ENCODE measurements around the gene TGIF1. TPM values are rescaled to one million over a fixed set of nuclear protein-coding genes. Genes with fewer than 3 reads are reported as not detected.
A peak's percentile ranks its signal among the peaks of the same experiment; 100 is the strongest.

Gene TGIF1
- total RNA-seq, 4 donors from 2014 or later, result 89.4 to 122 (median 108) TPM

DNA sequence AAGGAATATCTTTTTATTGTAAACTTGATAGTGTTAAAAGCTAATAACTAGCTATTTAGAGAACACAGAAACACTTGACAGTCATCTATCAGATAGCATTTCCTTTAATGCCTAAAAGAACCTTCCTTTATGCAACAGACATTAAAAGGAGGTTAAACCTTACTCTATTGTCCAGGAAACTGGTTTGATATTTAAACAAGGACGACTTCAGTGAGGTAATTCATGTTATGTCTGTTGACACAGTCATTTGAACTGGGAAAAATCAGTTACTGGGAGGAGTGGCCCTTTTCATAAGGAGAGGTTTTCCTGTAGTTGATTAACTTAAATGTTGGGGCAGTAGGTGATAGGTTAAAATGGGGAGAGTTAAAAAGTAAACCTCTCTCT, 6.7 kb downstream of the TGIF1 start:
- Histone ChIP-seq H3K4me3 (no peak overlapping the region), H3K9me3 (no peaks in the 10 kb centered on the region), H3K36me3 (peaks cover 43% of the 10 kb centered on the region), H3K27ac (no peak overlapping the region), H3K27me3 (no peaks in the 10 kb centered on the region), H3K4me1 (peaks cover 67% of the 10 kb centered on the region)
- no peak for DNase-seq (ENCODE audit: low spot score in 2 of 2)
- TF ChIP-seq EP300 (IDR thresholded peaks at IDR 0.05) (no peak), POLR2AphosphoS5 (IDR thresholded peaks at IDR 0.05) (no peak), POLR2A (IDR thresholded peaks at IDR 0.05) (no peak)
- TF ChIP-seq, protein P1, sequence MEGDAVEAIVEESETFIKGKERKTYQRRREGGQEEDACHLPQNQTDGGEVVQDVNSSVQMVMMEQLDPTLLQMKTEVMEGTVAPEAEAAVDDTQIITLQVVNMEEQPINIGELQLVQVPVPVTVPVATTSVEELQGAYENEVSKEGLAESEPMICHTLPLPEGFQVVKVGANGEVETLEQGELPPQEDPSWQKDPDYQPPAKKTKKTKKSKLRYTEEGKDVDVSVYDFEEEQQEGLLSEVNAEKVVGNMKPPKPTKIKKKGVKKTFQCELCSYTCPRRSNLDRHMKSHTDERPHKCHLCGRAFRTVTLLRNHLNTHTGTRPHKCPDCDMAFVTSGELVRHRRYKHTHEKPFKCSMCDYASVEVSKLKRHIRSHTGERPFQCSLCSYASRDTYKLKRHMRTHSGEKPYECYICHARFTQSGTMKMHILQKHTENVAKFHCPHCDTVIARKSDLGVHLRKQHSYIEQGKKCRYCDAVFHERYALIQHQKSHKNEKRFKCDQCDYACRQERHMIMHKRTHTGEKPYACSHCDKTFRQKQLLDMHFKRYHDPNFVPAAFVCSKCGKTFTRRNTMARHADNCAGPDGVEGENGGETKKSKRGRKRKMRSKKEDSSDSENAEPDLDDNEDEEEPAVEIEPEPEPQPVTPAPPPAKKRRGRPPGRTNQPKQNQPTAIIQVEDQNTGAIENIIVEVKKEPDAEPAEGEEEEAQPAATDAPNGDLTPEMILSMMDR (IDR thresholded peaks at IDR 0.05), result no peak
- WGBS, result 48% methylated on average over 1 of the region's 1 CpG

DNA sequence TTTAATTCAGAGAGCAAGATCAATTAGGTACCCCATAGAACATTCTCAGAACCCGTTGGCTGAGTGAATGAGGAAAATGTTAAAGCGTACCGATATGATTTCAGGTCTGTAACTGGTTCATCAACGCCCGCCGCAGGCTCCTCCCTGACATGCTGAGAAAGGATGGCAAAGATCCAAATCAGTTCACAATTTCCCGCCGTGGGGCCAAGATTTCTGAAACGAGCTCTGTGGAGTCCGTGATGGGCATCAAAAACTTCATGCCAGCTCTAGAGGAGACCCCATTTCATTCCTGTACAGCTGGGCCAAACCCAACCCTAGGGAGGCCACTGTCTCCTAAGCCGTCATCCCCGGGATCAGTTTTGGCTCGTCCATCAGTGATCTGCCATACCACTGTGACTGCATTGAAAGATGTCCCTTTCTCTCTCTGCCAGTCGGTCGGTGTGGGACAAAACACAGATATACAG, 7.3 kb downstream of the TGIF1 start:
- Histone ChIP-seq H3K36me3 (peaks cover 46% of the 10 kb centered on the region), H3K27me3 (no peaks in the 10 kb centered on the region), H3K4me1 (peaks cover 66% of the 10 kb centered on the region), H3K9me3 (no peaks in the 10 kb centered on the region), H3K4me3 (no peak overlapping the region), H3K27ac (no peak overlapping the region)
- WGBS, result 60% methylated on average over 15 of the region's 15 CpGs
- DNase-seq (ENCODE audit: low spot score in 2 of 2), result no peak
- TF ChIP-seq EP300 (IDR thresholded peaks at IDR 0.05), result no peak
- TF ChIP-seq POLR2AphosphoS5 (IDR thresholded peaks at IDR 0.05), result no peak

DNA sequence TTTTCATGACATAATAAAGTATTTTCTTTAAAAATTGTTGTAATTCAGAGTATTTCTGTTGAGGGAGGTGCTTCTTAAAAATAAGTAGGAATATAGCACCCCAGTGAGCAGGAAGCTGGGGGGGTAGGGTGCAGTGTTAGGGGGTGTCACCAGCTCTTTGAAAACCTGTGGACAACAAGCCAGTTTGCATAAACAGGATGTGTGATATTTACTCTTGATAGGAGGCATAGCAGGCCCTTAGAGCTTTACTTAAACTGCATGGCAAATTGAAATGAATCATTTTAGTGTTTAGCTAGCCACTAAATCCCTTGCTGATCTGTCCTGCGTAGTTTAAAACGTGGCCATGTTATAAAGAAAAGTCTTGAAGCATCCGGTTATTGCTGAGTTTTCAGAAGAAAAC, 8.4 kb downstream of the TGIF1 start:
- DNase-seq (ENCODE audit: low spot score in 2 of 2), result no peak
- TF ChIP-seq POLR2AphosphoS5 (IDR thresholded peaks at IDR 0.05) (no peak), EP300 (IDR thresholded peaks at IDR 0.05) (no peak), POLR2A (IDR thresholded peaks at IDR 0.05) (no peak)
- TF ChIP-seq, protein P1 (IDR thresholded peaks at IDR 0.05), result no peak
- WGBS, result 71% methylated on average over 3 of the region's 3 CpGs
- Histone ChIP-seq H3K4me1 (peaks cover 56% of the 10 kb centered on the region), H3K4me3 (no peak overlapping the region), H3K9me3 (no peaks in the 10 kb centered on the region), H3K27me3 (no peaks in the 10 kb centered on the region), H3K36me3 (peaks cover 46% of the 10 kb centered on the region), H3K27ac (peak overlapping the region; percentile 24)

DNA sequence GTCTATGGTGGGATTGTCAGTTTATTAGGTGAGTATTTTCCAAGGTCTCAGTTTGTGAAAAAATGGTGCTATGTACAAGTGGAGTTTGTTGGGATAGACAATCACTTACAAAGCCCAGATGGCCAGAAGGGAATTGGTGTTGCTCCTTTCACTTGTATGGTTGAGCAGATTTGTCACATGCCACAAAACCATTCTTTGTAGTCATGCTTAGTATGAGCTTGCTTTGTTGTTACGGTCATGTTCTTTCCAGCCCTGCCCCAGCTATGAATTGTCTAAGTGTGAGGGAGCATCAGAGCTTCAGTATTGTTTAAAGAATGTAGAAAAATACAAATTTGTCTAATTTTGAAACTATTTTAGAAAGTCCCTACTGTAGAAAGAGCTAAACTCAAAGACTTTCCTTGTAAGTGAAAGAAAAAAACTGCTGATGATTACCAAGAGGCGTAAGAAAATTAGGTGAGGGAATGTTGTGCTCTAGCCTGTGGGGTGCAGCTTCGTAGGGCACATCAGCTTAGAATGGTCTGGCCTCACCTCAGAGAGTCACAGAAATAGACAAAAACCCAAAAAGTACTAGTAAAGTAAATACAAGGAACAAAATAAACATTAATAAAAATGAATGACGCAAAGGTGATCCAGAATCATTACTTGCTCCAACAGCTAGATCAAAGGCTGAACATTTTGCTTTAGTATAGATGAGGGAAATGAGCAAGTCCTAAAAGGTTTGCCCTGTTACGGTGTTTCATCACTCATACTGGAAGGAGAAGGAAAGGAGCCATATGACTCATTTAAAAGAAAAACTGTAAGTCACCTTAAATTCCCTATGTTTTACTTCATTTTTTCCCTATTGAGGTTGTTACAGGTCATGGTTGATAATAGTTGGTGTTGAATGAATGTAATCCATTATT, 9.2 kb downstream of the TGIF1 start:
- no peaks in the 10 kb centered on the region for H3K27me3 ChIP-seq
- no peak for DNase-seq (ENCODE audit: low spot score in 2 of 2)
- H3K27ac ChIP-seq, result peak overlapping the region; percentile 38
- 72% methylated on average over 5 of the region's 5 CpGs for WGBS
- H3K36me3 ChIP-seq, result peaks cover 46% of the 10 kb centered on the region
- H3K4me1 ChIP-seq, result peaks cover 48% of the 10 kb centered on the region
- H3K9me3 ChIP-seq, result no peaks in the 10 kb centered on the region
- no peak overlapping the region for H3K4me3 ChIP-seq
- no peak for TF ChIP-seq EP300 (IDR thresholded peaks at IDR 0.05)
- no peak for TF ChIP-seq POLR2A (IDR thresholded peaks at IDR 0.05)
- TF ChIP-seq, protein P1 (IDR thresholded peaks at IDR 0.05), result no peak
- no peak for TF ChIP-seq POLR2AphosphoS5 (IDR thresholded peaks at IDR 0.05)

DNA sequence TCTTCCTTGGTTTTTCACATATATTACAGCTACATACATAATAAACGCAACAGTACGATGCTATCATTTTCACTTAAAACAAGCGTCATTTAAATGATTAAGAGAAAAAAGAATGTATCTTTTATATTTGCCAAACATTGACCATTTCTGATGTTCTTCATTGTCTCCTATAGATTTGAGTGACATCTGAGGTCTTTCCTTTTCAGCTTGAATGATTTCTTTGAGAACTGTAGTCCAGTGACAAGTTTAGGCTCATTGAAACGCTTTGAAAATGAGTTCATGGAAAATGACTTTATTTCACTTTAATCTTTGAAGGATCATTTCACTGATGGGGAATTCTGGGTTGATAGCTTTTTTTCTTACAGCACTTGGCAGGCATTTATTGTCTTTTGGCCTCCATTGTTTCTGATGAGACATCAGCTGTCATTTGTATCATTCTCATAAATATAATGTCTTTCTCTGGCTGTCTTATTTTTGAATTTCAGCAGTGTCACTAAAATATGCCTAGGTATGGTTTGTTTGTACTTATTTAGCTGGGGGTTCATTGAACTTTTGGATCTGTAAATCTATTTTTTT, 10.9 kb downstream of the TGIF1 start:
- DNase-seq (ENCODE audit: low spot score in 2 of 2), result no peak
- Histone ChIP-seq H3K9me3 (no peaks in the 10 kb centered on the region), H3K27ac (no peak overlapping the region), H3K4me1 (peaks cover 31% of the 10 kb centered on the region), H3K4me3 (no peak overlapping the region), H3K27me3 (no peaks in the 10 kb centered on the region), H3K36me3 (peaks cover 45% of the 10 kb centered on the region)
- WGBS, result 82% methylated on average over 4 of the region's 4 CpGs
- TF ChIP-seq, protein P1 (IDR thresholded peaks at IDR 0.05), result no peak
- TF ChIP-seq POLR2A (IDR thresholded peaks at IDR 0.05) (no peak), EP300 (IDR thresholded peaks at IDR 0.05) (no peak), POLR2AphosphoS5 (IDR thresholded peaks at IDR 0.05) (no peak)
